ENCODE measurements around the gene OGA. TPM values are rescaled to one million over a fixed set of nuclear protein-coding genes. Genes with fewer than 3 reads are reported as not detected.

OGA gene
- total and polyA plus RNA-seq, 3 donors from 2014 or later, result 93.3 to 215 (median 161) TPM

DNA sequence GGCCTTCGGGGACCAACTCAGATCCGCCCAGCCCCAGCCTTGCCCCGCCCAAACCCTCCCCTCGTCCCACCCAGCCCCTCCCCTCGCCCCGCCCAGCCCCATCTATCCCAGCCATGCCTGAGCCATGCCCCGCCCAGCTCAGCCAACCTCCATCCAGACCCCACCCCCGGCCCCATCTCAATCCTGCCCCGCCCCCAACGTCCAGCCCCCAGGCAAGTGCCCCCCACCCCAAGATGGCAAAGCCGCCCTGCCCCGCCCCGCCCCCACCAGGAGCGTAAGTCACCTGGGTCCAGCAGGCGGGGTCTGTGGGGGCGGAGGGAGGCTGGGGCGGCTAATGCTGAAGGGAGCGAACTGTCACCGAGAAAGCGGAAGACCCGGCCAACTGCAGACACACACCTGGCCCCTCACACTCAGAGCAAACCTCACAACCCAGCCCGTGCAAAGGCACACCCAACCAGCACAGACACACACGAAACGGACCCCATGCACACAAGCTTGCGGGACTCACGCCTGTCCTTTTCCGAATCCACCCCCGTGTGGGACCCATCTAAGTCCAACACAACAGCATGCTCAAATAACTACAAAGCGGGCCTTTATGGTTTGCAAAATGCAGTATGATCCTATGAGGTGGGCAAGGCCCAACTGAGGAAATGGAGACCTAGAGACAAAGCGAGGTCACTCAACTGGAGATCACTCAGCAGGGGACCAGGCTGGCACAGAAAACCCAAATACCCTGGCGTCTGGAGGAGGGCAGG lies 11.5 kb upstream of the OGA start:
- WGBS, 2 donors, result 21 to 38% methylated on average over 9 to 23 of the region's 31 CpGs
- DNase-seq, result peak; percentile 77

DNA sequence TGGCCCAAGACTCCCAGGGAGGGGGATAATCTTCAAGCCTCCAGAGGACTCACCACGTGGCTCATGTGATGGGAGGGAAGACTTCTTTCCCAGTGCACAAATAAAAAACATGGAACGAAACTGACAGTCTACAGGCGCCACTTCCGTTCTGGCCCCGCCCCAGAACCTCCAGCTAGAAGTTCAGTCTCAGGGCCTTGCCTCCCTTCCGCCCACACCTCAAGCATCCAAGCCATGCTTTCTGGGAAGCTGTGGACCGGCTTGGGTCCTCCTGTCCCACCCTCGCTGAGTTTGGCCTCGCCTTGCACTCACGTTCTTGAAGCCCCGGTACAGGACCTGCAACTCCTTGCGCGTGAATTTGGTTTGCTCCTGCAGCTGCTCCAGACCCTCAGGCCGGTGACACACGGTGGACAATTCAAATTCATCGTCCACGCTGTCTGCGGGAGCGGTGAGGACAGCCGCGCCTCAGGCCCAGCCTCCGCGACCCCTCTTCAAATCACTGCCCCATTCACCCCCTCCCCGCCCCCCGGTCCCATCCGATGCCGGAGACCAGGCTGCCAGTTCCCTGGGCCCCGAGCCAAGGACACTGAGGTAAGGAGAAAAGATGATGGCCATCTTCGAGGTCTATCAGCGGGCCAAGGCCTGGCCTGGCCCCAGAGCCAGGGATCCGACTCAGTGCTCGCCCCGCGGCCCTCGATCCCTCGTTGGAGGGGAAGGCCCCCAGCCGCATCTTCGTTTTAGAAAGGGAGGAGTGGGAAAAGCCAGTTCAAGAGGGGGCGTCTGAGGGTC lies 10.7 kb upstream of the OGA start:
- DNase-seq, result peak; percentile 37
- intact Hi-C loops (cut with DNase I; ENCODE audit: low total_unique reads), result no loop called here
- Histone ChIP-seq H3K4me1 (peaks cover 11% of the 10 kb centered on the region), H3K27ac (no peak overlapping the region), H3K36me3 (ENCODE audit: low read depth, missing control alignments) (no peaks in the 10 kb centered on the region), H3K27me3 (no peaks in the 10 kb centered on the region), H3K4me3 (peak overlapping the region; percentile 14 to 18), H3K9me3 (no peaks in the 10 kb centered on the region)
- TF ChIP-seq, protein P1, sequence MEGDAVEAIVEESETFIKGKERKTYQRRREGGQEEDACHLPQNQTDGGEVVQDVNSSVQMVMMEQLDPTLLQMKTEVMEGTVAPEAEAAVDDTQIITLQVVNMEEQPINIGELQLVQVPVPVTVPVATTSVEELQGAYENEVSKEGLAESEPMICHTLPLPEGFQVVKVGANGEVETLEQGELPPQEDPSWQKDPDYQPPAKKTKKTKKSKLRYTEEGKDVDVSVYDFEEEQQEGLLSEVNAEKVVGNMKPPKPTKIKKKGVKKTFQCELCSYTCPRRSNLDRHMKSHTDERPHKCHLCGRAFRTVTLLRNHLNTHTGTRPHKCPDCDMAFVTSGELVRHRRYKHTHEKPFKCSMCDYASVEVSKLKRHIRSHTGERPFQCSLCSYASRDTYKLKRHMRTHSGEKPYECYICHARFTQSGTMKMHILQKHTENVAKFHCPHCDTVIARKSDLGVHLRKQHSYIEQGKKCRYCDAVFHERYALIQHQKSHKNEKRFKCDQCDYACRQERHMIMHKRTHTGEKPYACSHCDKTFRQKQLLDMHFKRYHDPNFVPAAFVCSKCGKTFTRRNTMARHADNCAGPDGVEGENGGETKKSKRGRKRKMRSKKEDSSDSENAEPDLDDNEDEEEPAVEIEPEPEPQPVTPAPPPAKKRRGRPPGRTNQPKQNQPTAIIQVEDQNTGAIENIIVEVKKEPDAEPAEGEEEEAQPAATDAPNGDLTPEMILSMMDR (IDR thresholded peaks at IDR 0.05), result no peak
- no peak for TF ChIP-seq POLR2A (IDR thresholded peaks at IDR 0.05)
- 47 to 50% methylated on average over 28 to 39 of the region's 39 CpGs for WGBS, 2 donors

More for the DNA sequence above, 11.5 kb upstream of the OGA start:
- Histone ChIP-seq H3K36me3 (ENCODE audit: low read depth, missing control alignments) (no peaks in the 10 kb centered on the region), H3K4me1 (peaks cover 11% of the 10 kb centered on the region), H3K9me3 (no peaks in the 10 kb centered on the region), H3K27ac (no peak overlapping the region), H3K27me3 (no peaks in the 10 kb centered on the region), H3K4me3 (peak overlapping the region; percentile 19 to 59)
- TF ChIP-seq, protein P1 (IDR thresholded peaks at IDR 0.05), result no peak
- TF ChIP-seq POLR2A (IDR thresholded peaks at IDR 0.05), result no peak
- intact Hi-C loops (cut with DNase I; ENCODE audit: low total_unique reads), result no loop called here

DNA sequence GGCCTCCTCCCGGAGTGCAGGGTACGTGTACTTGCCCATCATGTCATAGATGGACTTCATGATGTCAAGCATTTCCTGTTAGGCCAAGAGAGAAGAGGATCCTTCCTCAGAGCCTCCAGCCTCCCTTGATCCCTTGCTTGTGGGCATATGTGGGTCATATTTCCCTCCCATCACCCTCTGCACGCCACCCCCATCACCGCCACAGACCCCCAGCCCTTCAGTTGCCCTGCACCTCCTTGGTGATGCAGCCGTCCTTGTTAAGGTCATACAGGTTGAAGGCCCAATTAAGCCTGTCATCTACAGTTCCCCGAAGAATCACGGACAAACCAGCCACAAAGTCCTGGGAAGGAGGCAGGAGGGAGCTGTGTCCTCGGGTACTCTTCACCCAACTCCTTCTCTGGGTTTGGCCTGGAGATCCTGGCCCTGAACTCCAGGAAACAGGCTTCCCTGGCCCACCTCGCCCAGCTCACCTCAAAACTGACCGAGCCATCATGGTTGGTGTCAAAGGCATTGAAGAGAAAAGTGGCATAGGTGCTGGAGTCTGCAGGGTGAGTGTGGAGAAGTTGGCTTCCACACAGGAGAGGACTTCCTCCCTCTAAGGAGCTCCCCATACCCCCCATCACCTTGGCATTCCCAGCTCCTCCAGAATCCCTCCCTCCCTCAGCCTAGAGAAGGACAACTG lies 9.8 kb upstream of the OGA start:
- no peaks in the 10 kb centered on the region for H3K36me3 ChIP-seq (ENCODE audit: low read depth, missing control alignments)
- no peak overlapping the region for H3K4me3 ChIP-seq
- H3K4me1 ChIP-seq, result peaks cover 11% of the 10 kb centered on the region
- no peak for DNase-seq
- no peak for TF ChIP-seq POLR2A (IDR thresholded peaks at IDR 0.05)
- TF ChIP-seq, protein P1 (IDR thresholded peaks at IDR 0.05), result no peak
- WGBS, 2 donors, result 90 to 95% methylated on average over 10 of the region's 10 CpGs
- H3K9me3 ChIP-seq, result no peaks in the 10 kb centered on the region
- no peaks in the 10 kb centered on the region for H3K27me3 ChIP-seq
- H3K27ac ChIP-seq, result no peak overlapping the region
- intact Hi-C loops (cut with DNase I; ENCODE audit: low total_unique reads), result no loop called here

DNA sequence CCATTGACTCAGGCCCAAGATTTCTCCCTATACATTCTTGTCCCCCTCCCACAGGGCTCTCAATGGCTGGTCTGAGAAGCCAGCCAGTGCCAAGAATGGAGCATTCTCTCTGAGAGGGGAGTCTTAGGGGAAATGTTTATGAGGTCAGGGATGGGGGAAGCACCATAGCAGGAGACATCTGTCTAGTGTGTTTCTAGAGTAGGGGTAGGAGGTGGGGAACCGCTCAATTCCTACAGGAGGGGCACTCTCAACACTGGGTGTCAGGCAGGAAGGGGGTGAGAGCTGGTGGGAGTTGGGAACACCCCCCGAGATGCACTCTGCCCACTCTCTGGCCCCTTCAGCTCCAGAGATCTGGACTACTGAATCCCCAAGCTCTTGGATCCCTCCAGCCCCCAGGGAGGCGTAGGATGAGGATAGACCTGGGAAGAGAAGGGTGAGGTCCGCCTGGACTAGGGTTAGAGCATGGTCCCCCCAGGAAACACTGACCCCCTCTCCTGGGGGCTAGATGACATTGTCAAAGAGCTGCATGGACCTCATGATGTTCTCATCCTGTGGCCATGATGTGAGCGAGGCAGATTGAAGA lies 8.7 kb upstream of the OGA start:
- no peaks in the 10 kb centered on the region for H3K9me3 ChIP-seq
- H3K27ac ChIP-seq, result no peak overlapping the region
- no peak for DNase-seq
- no peak overlapping the region for H3K4me3 ChIP-seq
- WGBS, 2 donors, result 95 to 96% methylated on average over 4 to 5 of the region's 5 CpGs
- H3K36me3 ChIP-seq (ENCODE audit: low read depth, missing control alignments), result no peaks in the 10 kb centered on the region
- intact Hi-C loops (cut with DNase I; ENCODE audit: low total_unique reads), result no loop called here
- TF ChIP-seq, protein P1 (IDR thresholded peaks at IDR 0.05), result no peak
- TF ChIP-seq POLR2A (IDR thresholded peaks at IDR 0.05), result no peak
- peaks cover 11% of the 10 kb centered on the region for H3K4me1 ChIP-seq
- no peaks in the 10 kb centered on the region for H3K27me3 ChIP-seq

Data from testis (tissue), 3 donors.